ENCODE results near the gene CTNNA3.

CTNNA3 gene

GRCh38 chr10:66098595-66099480 lies 1597.2 kb downstream of the CTNNA3 start:
- DNase-seq (ENCODE audit: low read depth in 2 of 2), result no peak

GRCh38 chr10:66095610-66096009 lies 1600.4 kb downstream of the CTNNA3 start:
- DNase-seq (ENCODE audit: low read depth in 2 of 2), result no peak

- DNase-seq (ENCODE audit: low read depth in 2 of 2), result no peak
Observed at GRCh38 chr10:66085906-66086305, 1610.1 kb downstream of the CTNNA3 start.

- DNase-seq (ENCODE audit: low read depth in 2 of 2), result no peak
Observed at GRCh38 chr10:66071907-66072306, 1624.1 kb downstream of the CTNNA3 start.

- DNase-seq (ENCODE audit: low read depth in 2 of 2), result no peak
Observed at GRCh38 chr10:66058594-66058993, 1637.4 kb downstream of the CTNNA3 start.

- no peak for DNase-seq (ENCODE audit: low read depth in 2 of 2)
Observed at GRCh38 chr10:66049335-66049734, 1646.7 kb downstream of the CTNNA3 start.

- DNase-seq (ENCODE audit: low read depth in 2 of 2), result no peak
Observed at GRCh38 chr10:66045859-66046258, 1650.1 kb downstream of the CTNNA3 start.

GRCh38 chr10:66041771-66042170 lies 1654.2 kb downstream of the CTNNA3 start:
- DNase-seq (ENCODE audit: low read depth in 2 of 2), result no peak

GRCh38 chr10:66038623-66039022 lies 1657.4 kb downstream of the CTNNA3 start:
- no peak for DNase-seq (ENCODE audit: low read depth in 2 of 2)

GRCh38 chr10:66026321-66026720 lies 1669.7 kb downstream of the CTNNA3 start:
- no peak for DNase-seq (ENCODE audit: low read depth in 2 of 2)

- DNase-seq (ENCODE audit: low read depth in 2 of 2), result no peak
Observed at GRCh38 chr10:66025186-66025585, 1670.8 kb downstream of the CTNNA3 start.

- no peak for DNase-seq (ENCODE audit: low read depth in 2 of 2)
Observed at GRCh38 chr10:66021423-66021822, 1674.6 kb downstream of the CTNNA3 start.

GRCh38 chr10:66008221-66008620 lies 1687.8 kb downstream of the CTNNA3 start:
- no peak for DNase-seq (ENCODE audit: low read depth in 2 of 2)

- no peak for DNase-seq (ENCODE audit: low read depth in 2 of 2)
Observed at GRCh38 chr10:66006411-66006810, 1689.6 kb downstream of the CTNNA3 start.

- no peak for DNase-seq (ENCODE audit: low read depth in 2 of 2)
Observed at GRCh38 chr10:65993451-65993850, 1702.5 kb downstream of the CTNNA3 start.

GRCh38 chr10:65968871-65969270 lies 1727.1 kb downstream of the CTNNA3 start:
- no peak for DNase-seq (ENCODE audit: low read depth in 2 of 2)

GRCh38 chr10:65968437-65968836 lies 1727.6 kb downstream of the CTNNA3 start:
- no peak for DNase-seq (ENCODE audit: low read depth in 2 of 2)

- DNase-seq (ENCODE audit: low read depth in 2 of 2), result no peak
Observed at GRCh38 chr10:65964205-65964604, 1731.8 kb downstream of the CTNNA3 start.

- no peak for DNase-seq (ENCODE audit: low read depth in 2 of 2)
Observed at GRCh38 chr10:65952086-65952485, 1743.9 kb downstream of the CTNNA3 start.

GRCh38 chr10:65950075-65950474 lies 1745.9 kb downstream of the CTNNA3 start:
- DNase-seq (ENCODE audit: low read depth in 2 of 2), result no peak

GRCh38 chr10:65949526-65949925 lies 1746.5 kb downstream of the CTNNA3 start:
- DNase-seq (ENCODE audit: low read depth in 2 of 2), result no peak

GRCh38 chr10:65945061-65945460 lies 1750.9 kb downstream of the CTNNA3 start:
- DNase-seq (ENCODE audit: low read depth in 2 of 2), result no peak

- DNase-seq (ENCODE audit: low read depth in 2 of 2), result no peak
Observed at GRCh38 chr10:65943451-65943850, 1752.5 kb downstream of the CTNNA3 start.
